ENCODE measurements around the gene KANK2.

The KANK2 gene

GRCh38 chr19:11197291-11198174 lies at the start of gene KANK2:
KANK2 (minus strand) TSS chr19:11197545; CDS start chr19:11194511, 3,034 bp downstream.
- DNase-seq (ENCODE audit: low read depth) = peak; percentile 23

GRCh38 chr19:11246941-11247340 lies 49.6 kb upstream of the KANK2 start:
- no peak for DNase-seq (ENCODE audit: low read depth)

- no peak for DNase-seq (ENCODE audit: low read depth)
Measured at GRCh38 chr19:11244846-11245589, 47.7 kb upstream of the KANK2 start.

GRCh38 chr19:11243798-11244169 lies 46.4 kb upstream of the KANK2 start:
- no peak for DNase-seq (ENCODE audit: low read depth)

- no peak for DNase-seq (ENCODE audit: low read depth)
Measured at GRCh38 chr19:11242864-11243797, 45.8 kb upstream of the KANK2 start.

- DNase-seq (ENCODE audit: low read depth) = no peak
Measured at GRCh38 chr19:11242025-11242424, 44.7 kb upstream of the KANK2 start.

- no peak for DNase-seq (ENCODE audit: low read depth)
Measured at GRCh38 chr19:11240008-11240444, 42.7 kb upstream of the KANK2 start.

GRCh38 chr19:11239377-11240000 lies 42.1 kb upstream of the KANK2 start, which contains the start of gene ANGPTL8:
ANGPTL8 (plus strand) TSS chr19:11239619; CDS start chr19:11239638, 19 bp downstream.
- DNase-seq (ENCODE audit: low read depth) = no peak

- DNase-seq (ENCODE audit: low read depth) = no peak
Measured at GRCh38 chr19:11238781-11239376, 41.5 kb upstream of the KANK2 start.

GRCh38 chr19:11238041-11238440 lies 40.7 kb upstream of the KANK2 start:
- no peak for DNase-seq (ENCODE audit: low read depth)

- DNase-seq (ENCODE audit: low read depth) = no peak
Measured at GRCh38 chr19:11237321-11237720, 40.0 kb upstream of the KANK2 start.

GRCh38 chr19:11236324-11237301 lies 39.3 kb upstream of the KANK2 start:
- DNase-seq (ENCODE audit: low read depth) = no peak

- no peak for DNase-seq (ENCODE audit: low read depth)
Measured at GRCh38 chr19:11234486-11235075, 37.2 kb upstream of the KANK2 start.

- DNase-seq (ENCODE audit: low read depth) = no peak
Measured at GRCh38 chr19:11233073-11233472, 35.7 kb upstream of the KANK2 start.

- no peak for DNase-seq (ENCODE audit: low read depth)
Measured at GRCh38 chr19:11232555-11232954, 35.2 kb upstream of the KANK2 start.

- no peak for DNase-seq (ENCODE audit: low read depth)
Measured at GRCh38 chr19:11230621-11231386, 33.5 kb upstream of the KANK2 start.

GRCh38 chr19:11227195-11227886 lies 30.0 kb upstream of the KANK2 start:
- DNase-seq (ENCODE audit: low read depth) = no peak

- no peak for DNase-seq (ENCODE audit: low read depth)
Measured at GRCh38 chr19:11226716-11227166, 29.4 kb upstream of the KANK2 start.
